HEK293 (cell line): ENCODE results near the gene SLC35D1.

Experiments
- CTCF ChIA-PET: fragments of 350-600 bp; formaldehyde crosslinking; extraction: SDS; loops from one replicate; lab custom pipeline; 2021; ENCODE audit warnings: antibody characterized with exemption; lab: Yijun Ruan, JAX
- POLR2A ChIA-PET: fragments of 300-600 bp; formaldehyde crosslinking; extraction: SDS; loops from one replicate; lab custom pipeline; 2020; ENCODE audit warnings: antibody characterized with exemption, inconsistent platforms; lab: Yijun Ruan, JAX
- H3K27ac ChIP-seq: fragments of 200-500 bp; sonication (Bioruptor generic); 2 replicates; pipeline ENCODE4 v1.5.1; 2014; ENCODE audit warnings: low read depth, low read length, control low read depth, inconsistent platforms; ENCODE audit errors: extremely low read depth
- H3K36me3 ChIP-seq, 2 experiments: fragments of 200-500 bp in 1 of 2; sonication (Bioruptor generic) in 1 of 2; 1 replicate in 1 of 2; 2 replicates in 1 of 2; pipeline ENCODE4 v1.5.1; 2014 to 2017; ENCODE audit warnings: inconsistent platforms in 2 of 2, low read length in 2 of 2; ENCODE audit not compliant: control insufficient read depth in 2 of 2, insufficient read depth in 1 of 2
- H3K4me1 ChIP-seq: fragments of 200-500 bp; sonication (Bioruptor generic); 2 replicates; pipeline ENCODE4 v1.5.1; 2014; ENCODE audit warnings: mild to moderate bottlenecking, low read length, inconsistent platforms; ENCODE audit not compliant: control insufficient read depth, insufficient read depth
- H3K4me3 ChIP-seq: 2 replicates; pipeline ENCODE4 v1.5.1; 2011; ENCODE audit warnings: low read depth, mild to moderate bottlenecking, control low read depth, low read length, moderate library complexity
- H3K9me3 ChIP-seq: fragments of 200-500 bp; sonication (Bioruptor generic); 2 replicates; pipeline ENCODE4 v1.5.1; 2014; ENCODE audit warnings: low read depth, low read length, inconsistent platforms; ENCODE audit not compliant: control insufficient read depth, insufficient read depth
- EGR2 ChIP-seq: fragments of 450-650 bp; formaldehyde crosslinking; IDR thresholded peaks from 2 replicates; pipeline ENCODE4 v1.5.1; 2016; ENCODE audit warnings: low read depth, missing biosample characterization, missing genetic modification characterization
- HIC1 ChIP-seq: fragments of 450-650 bp; formaldehyde crosslinking; IDR thresholded peaks from 2 replicates; pipeline ENCODE4 v1.5.1; 2016; ENCODE audit warnings: missing biosample characterization, missing genetic modification characterization
- KLF1 ChIP-seq: fragments of 450-650 bp; formaldehyde crosslinking; IDR thresholded peaks from 2 replicates; pipeline ENCODE4 v1.5.1; 2016; ENCODE audit warnings: missing biosample characterization, missing genetic modification characterization
- PBX3 ChIP-seq: sonication (generic); formaldehyde crosslinking; IDR thresholded peaks from 2 replicates; pipeline ENCODE4 v1.8.1; 2022; ENCODE audit warnings: mild to moderate bottlenecking, moderate library complexity, missing genetic modification reagents
- RBAK ChIP-seq: fragments of 450-650 bp; formaldehyde crosslinking; IDR thresholded peaks from 2 replicates; pipeline ENCODE4 v1.5.1; 2016; ENCODE audit warnings: missing biosample characterization, missing genetic modification characterization
- TCF7L2 ChIP-seq: IDR thresholded peaks from 2 replicates; pipeline ENCODE4 v1.6.1; 2011; ENCODE audit warnings: low read depth, mild to moderate bottlenecking, inconsistent platforms, low read length, moderate library complexity, borderline replicate concordance
- ZBTB11 ChIP-seq: fragments of 450-650 bp; formaldehyde crosslinking; conservative IDR thresholded peaks from 2 replicates; pipeline ENCODE4 v1.5.1; 2016; ENCODE audit warnings: low read depth, missing biosample characterization, missing genetic modification characterization
- ZBTB17 ChIP-seq: fragments of 450-650 bp; formaldehyde crosslinking; IDR thresholded peaks from 2 replicates; pipeline ENCODE4 v1.5.1; 2016; ENCODE audit warnings: missing biosample characterization, missing genetic modification characterization
- ZNF274 ChIP-seq, 2 experiments: fragments of 200-500 bp in 1 of 2; fragments of 450-650 bp in 1 of 2; sonication (Bioruptor generic) in 1 of 2; formaldehyde crosslinking in 1 of 2; IDR thresholded peaks; 2 replicates each; pipeline versions ENCODE4 v1.5.1 to v1.6.1; 2014 to 2016; ENCODE audit warnings: borderline replicate concordance in 1 of 2, inconsistent platforms in 1 of 2, low read length in 1 of 2, missing biosample characterization in 1 of 2, missing genetic modification characterization in 1 of 2
- ZNF362 ChIP-seq: fragments of 450-650 bp; formaldehyde crosslinking; IDR thresholded peaks from 2 replicates; pipeline ENCODE4 v1.5.1; 2016; ENCODE audit warnings: missing biosample characterization, missing genetic modification characterization
- ZNF529 ChIP-seq: fragments of 450-650 bp; formaldehyde crosslinking; IDR thresholded peaks from 2 replicates; pipeline ENCODE4 v1.5.1; 2017; ENCODE audit warnings: missing genetic modification characterization, missing biosample characterization; ENCODE audit not compliant: insufficient replicate concordance
- ZNF639 ChIP-seq: fragments of 450-650 bp; formaldehyde crosslinking; IDR thresholded peaks from 2 replicates; pipeline ENCODE4 v1.5.1; 2016; ENCODE audit warnings: missing biosample characterization, missing genetic modification characterization
- ZNF654 ChIP-seq: fragments of 450-650 bp; formaldehyde crosslinking; IDR thresholded peaks from 2 replicates; pipeline ENCODE4 v1.5.1; 2016; ENCODE audit warnings: low read depth, missing biosample characterization, missing genetic modification characterization
- ZNF670 ChIP-seq: fragments of 450-650 bp; formaldehyde crosslinking; IDR thresholded peaks from 2 replicates; pipeline ENCODE4 v1.5.1; 2016; ENCODE audit warnings: missing biosample characterization, missing genetic modification characterization, low read depth
- ZNF692 ChIP-seq: fragments of 450-650 bp; formaldehyde crosslinking; IDR thresholded peaks from 2 replicates; pipeline ENCODE4 v1.5.1; 2016; ENCODE audit warnings: missing biosample characterization, missing genetic modification characterization
- ZSCAN23 ChIP-seq: fragments of 450-650 bp; formaldehyde crosslinking; IDR thresholded peaks from 2 replicates; pipeline ENCODE4 v1.5.1; 2016; ENCODE audit warnings: missing biosample characterization, missing genetic modification characterization
- ZSCAN4 ChIP-seq: fragments of 450-650 bp; formaldehyde crosslinking; IDR thresholded peaks from 2 replicates; pipeline ENCODE4 v1.5.1; 2017; ENCODE audit warnings: missing biosample characterization, missing genetic modification characterization

The SLC35D1 gene

GRCh38 chr1:67088440-67088839, 34.5 kb upstream of the SLC35D1 start:
- TF ChIP-seq HIC1 (tag by site-specific recombination) (no peak), EGR2 (tag by site-specific recombination) (no peak), ZBTB17 (tag by site-specific recombination) (no peak), ZNF654 (tag by site-specific recombination) (no peak), ZNF670 (tag by site-specific recombination) (no peak), ZBTB11 (no peak), KLF1 (tag by site-specific recombination) (no peak), ZNF692 (tag by site-specific recombination) (no peak), ZNF529 (tag by site-specific recombination) (no peak), PBX3 (CRISPR knock-in tag) (no peak), ZNF274 (IDR thresholded peaks at IDR 0.05; ENCODE audit: low read length) (no peak), ZNF274 (tag by site-specific recombination; IDR thresholded peaks at IDR 0.05; ENCODE audit: borderline replicate concordance) (no peak), ZSCAN23 (tag by site-specific recombination) (no peak), RBAK (no peak), ZNF362 (tag by site-specific recombination) (no peak), TCF7L2 (no peak), ZSCAN4 (tag by site-specific recombination) (no peak), ZNF639 (no peak)
- Histone ChIP-seq H3K4me3 (no peak overlapping the region), H3K27ac (no peak overlapping the region), H3K36me3 (no peaks in the 10 kb centered on the region), H3K9me3 (no peaks in the 10 kb centered on the region), H3K4me1 (no peaks in the 10 kb centered on the region)
- CTCF ChIA-PET, result no interaction called here
- POLR2A ChIA-PET, result no interaction called here
